ENCODE results near the gene CEP170B.

The CEP170B gene

DNA sequence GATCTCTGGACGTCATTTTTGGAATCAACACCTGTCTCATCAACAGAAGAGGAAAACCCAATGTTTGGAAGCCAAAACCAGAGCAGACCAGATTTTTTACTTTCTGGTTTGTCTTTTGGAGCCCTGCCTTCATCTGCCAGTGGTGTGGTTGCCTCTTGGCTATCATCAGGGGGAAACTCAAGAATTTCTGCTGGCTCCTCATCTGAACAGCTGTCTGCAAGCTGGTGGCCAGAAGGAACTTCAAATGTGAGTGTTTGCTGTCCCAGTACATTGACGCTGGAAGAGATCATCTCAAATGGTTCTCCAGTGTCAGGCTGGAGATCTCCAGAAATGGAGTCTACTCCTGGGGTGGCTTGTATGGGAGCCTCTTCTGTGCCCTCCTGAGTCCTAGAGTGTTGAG, 73.4 kb downstream of the CEP170B start:
- no peak for TF ChIP-seq YY1 (IDR thresholded peaks at IDR 0.05; ENCODE audit: low read depth)
- TF ChIP-seq, protein P1, sequence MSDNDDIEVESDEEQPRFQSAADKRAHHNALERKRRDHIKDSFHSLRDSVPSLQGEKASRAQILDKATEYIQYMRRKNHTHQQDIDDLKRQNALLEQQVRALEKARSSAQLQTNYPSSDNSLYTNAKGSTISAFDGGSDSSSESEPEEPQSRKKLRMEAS (IDR thresholded peaks at IDR 0.05), result no peak
- TF ChIP-seq, protein P2, sequence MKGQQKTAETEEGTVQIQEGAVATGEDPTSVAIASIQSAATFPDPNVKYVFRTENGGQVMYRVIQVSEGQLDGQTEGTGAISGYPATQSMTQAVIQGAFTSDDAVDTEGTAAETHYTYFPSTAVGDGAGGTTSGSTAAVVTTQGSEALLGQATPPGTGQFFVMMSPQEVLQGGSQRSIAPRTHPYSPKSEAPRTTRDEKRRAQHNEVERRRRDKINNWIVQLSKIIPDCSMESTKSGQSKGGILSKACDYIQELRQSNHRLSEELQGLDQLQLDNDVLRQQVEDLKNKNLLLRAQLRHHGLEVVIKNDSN (IDR thresholded peaks at IDR 0.05), result no peak
- no peak for TF ChIP-seq EGR1 (IDR thresholded peaks at IDR 0.05)
- TF ChIP-seq RAD21 (IDR thresholded peaks at IDR 0.05; ENCODE audit: low read depth), result no peak
- TF ChIP-seq CEBPB (IDR thresholded peaks at IDR 0.05), result no peak
- no peak for TF ChIP-seq TCF12 (IDR thresholded peaks at IDR 0.05; ENCODE audit: low read depth)
- TF ChIP-seq CREB1 (IDR thresholded peaks at IDR 0.05; ENCODE audit: low read depth), result no peak
- no peak for TF ChIP-seq FOXM1 (IDR thresholded peaks at IDR 0.05; ENCODE audit: borderline replicate concordance, low read depth)
- no peak for TF ChIP-seq NFIC (IDR thresholded peaks at IDR 0.05)
- no peak for TF ChIP-seq TAF1 (IDR thresholded peaks at IDR 0.05; ENCODE audit: low read depth)

DNA sequence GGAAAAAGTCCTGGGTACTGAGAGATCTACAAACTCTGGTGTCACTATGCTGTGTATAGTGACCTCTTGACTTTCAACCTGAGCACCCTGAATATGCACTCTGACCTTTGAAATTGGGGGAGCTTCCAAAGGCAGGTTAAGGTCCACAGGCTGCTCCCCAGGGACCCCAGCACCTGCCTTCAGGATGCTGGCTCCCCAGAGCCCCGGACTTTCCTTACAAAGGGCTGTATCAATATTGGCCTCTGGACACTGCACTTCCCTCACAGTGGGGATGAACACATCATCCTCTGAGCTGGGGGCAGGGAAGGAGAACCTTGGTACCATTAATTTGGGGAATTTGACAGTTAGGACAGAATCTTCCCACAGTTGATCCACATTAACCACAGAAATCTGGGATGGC, 73.9 kb downstream of the CEP170B start:
- no peak for TF ChIP-seq TCF12 (IDR thresholded peaks at IDR 0.05; ENCODE audit: low read depth)
- no peak for TF ChIP-seq TEAD4 (IDR thresholded peaks at IDR 0.05)
- no peak for TF ChIP-seq FOXM1 (IDR thresholded peaks at IDR 0.05; ENCODE audit: borderline replicate concordance, low read depth)
- TF ChIP-seq NFIC (IDR thresholded peaks at IDR 0.05), result no peak
- no peak for TF ChIP-seq TAF1 (IDR thresholded peaks at IDR 0.05; ENCODE audit: low read depth)
- TF ChIP-seq CEBPB (IDR thresholded peaks at IDR 0.05), result no peak
- TF ChIP-seq, protein P3, sequence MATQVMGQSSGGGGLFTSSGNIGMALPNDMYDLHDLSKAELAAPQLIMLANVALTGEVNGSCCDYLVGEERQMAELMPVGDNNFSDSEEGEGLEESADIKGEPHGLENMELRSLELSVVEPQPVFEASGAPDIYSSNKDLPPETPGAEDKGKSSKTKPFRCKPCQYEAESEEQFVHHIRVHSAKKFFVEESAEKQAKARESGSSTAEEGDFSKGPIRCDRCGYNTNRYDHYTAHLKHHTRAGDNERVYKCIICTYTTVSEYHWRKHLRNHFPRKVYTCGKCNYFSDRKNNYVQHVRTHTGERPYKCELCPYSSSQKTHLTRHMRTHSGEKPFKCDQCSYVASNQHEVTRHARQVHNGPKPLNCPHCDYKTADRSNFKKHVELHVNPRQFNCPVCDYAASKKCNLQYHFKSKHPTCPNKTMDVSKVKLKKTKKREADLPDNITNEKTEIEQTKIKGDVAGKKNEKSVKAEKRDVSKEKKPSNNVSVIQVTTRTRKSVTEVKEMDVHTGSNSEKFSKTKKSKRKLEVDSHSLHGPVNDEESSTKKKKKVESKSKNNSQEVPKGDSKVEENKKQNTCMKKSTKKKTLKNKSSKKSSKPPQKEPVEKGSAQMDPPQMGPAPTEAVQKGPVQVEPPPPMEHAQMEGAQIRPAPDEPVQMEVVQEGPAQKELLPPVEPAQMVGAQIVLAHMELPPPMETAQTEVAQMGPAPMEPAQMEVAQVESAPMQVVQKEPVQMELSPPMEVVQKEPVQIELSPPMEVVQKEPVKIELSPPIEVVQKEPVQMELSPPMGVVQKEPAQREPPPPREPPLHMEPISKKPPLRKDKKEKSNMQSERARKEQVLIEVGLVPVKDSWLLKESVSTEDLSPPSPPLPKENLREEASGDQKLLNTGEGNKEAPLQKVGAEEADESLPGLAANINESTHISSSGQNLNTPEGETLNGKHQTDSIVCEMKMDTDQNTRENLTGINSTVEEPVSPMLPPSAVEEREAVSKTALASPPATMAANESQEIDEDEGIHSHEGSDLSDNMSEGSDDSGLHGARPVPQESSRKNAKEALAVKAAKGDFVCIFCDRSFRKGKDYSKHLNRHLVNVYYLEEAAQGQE (IDR thresholded peaks at IDR 0.05; ENCODE audit: low read depth), result no peak
- TF ChIP-seq, protein P1 (IDR thresholded peaks at IDR 0.05), result no peak
- TF ChIP-seq ZBTB7A (IDR thresholded peaks at IDR 0.05; ENCODE audit: low read depth), result no peak
- TF ChIP-seq RAD21 (IDR thresholded peaks at IDR 0.05; ENCODE audit: low read depth), result no peak
- no peak for TF ChIP-seq CREB1 (IDR thresholded peaks at IDR 0.05; ENCODE audit: low read depth)

DNA sequence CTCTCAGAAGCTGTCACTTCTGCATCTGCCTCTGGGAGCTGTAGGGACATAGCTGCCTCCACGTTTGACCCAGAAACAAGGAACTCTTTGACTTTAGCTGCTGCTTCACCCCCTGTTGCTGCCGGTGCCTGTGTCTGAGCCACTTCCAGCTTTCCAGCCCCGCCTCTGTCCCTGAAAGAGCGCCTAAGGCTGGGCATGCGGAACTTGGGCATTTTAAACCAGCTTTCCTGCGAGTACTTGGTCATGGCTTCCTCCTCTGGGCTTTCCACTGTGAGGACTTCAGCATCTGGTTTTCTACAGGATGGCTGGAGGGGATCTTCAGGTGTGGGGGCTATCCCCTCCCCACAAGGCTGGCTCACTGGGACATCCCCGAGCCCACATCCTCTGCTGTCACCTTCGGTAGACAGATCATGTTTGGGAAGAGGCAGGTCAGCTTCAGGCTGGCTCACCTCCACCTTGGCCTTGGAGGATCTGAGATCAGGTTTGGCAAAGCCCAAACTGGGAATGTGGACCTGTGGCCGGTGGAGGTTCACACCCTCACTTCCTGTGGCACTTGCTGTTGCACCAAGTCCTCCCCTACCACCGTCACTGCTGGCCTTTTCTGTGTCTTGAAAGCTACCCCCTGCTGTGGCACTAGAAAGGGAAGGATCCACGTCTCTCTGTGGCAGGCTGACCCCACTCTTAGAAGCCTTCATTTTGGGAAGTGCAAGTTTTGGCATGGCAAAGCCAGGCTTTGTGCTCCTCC, 74.8 kb downstream of the CEP170B start:
- TF ChIP-seq EP300 (IDR thresholded peaks at IDR 0.05; ENCODE audit: borderline replicate concordance) (no peak), TEAD4 (IDR thresholded peaks at IDR 0.05) (no peak), TAF1 (IDR thresholded peaks at IDR 0.05; ENCODE audit: low read depth) (no peak), RAD21 (IDR thresholded peaks at IDR 0.05; ENCODE audit: low read depth) (no peak), TCF12 (IDR thresholded peaks at IDR 0.05; ENCODE audit: low read depth) (no peak), YY1 (IDR thresholded peaks at IDR 0.05; ENCODE audit: low read depth) (no peak), NFIC (IDR thresholded peaks at IDR 0.05) (no peak), CEBPB (IDR thresholded peaks at IDR 0.05) (no peak)
- TF ChIP-seq, protein P2 (IDR thresholded peaks at IDR 0.05), result no peak
- TF ChIP-seq, protein P1 (IDR thresholded peaks at IDR 0.05), result no peak

DNA sequence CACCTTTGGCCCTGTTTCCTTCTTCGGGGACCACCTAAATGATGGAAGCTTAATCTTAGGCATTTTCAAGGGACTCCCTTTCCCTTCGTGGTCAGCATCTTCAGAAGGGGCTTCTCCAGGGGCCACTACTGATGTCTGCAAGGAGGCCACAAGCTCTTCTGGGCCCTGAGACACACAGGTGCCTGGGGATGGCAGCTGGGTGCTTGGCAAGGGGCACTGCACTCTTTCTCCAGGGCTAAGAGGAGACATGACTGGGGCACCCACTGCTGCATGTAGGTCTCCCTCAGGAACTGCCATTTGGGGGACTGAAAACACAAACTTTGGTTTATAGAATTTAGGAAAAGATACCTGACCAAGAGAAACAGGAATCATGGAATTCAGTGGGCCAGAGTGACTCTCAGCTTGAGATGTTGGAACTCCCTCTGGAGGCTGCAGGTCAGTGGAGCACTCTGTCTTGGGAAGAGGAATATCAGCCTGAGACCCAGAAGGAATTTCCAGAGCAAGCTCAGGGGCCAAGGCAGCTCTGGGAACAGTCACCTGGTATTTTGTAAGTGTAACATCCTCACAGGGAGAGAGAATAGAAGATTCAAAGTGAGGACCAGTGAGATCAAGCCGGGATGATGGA, 75.6 kb downstream of the CEP170B start:
- TF ChIP-seq ZBTB7A (IDR thresholded peaks at IDR 0.05; ENCODE audit: low read depth) (no peak), CEBPB (IDR thresholded peaks at IDR 0.05) (no peak), RAD21 (IDR thresholded peaks at IDR 0.05; ENCODE audit: low read depth) (peak; percentile 39; the same call in 1 of the 2 replicates), EGR1 (IDR thresholded peaks at IDR 0.05) (no peak)

DNA sequence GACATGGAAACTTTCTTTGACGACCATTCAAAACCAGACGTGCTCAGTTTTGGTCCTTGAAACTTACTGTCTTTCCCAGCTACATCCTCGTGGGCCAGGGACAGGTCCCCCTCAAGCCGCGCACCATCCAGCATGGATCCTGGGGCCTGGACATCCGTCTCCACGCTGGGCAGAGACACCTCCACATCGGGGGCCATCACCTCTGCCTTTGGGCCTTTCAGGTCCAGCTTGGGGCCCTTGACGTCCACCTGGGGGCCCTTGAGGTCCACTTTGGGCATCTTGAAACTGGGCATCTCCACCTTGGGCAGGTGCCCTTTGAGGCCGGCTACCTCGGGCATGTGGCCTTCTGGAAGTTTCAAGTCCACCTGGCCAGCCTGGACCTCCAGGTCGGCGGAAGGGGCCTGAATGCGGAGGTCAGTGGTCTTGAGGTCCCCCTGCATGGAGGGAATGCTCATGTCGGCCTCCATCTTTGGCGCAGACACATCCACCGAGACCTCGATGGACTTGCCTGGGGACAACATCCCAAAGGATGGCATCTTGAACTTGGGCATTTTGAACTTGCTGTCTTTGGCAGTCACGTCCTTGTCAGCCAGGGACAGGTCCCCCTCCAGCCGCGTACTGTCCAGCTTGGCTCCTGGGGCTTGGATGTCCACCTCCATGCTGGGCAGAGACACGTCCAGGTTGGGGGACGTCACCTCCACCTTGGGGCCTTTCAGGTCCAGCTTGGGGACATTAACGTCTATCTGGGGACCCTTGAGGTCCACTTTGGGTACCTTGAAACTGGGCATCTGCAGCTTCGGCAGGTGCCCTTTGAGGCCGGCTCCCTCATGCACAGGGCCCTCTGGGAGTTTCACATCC, 76.7 kb downstream of the CEP170B start:
- TF ChIP-seq, protein P2 (IDR thresholded peaks at IDR 0.05), result no peak
- TF ChIP-seq ZBTB7A (IDR thresholded peaks at IDR 0.05; ENCODE audit: low read depth) (no peak), EP300 (IDR thresholded peaks at IDR 0.05; ENCODE audit: borderline replicate concordance) (no peak), FOXM1 (IDR thresholded peaks at IDR 0.05; ENCODE audit: borderline replicate concordance, low read depth) (no peak), TEAD4 (IDR thresholded peaks at IDR 0.05) (no peak), EGR1 (IDR thresholded peaks at IDR 0.05) (no peak), RAD21 (IDR thresholded peaks at IDR 0.05; ENCODE audit: low read depth) (no peak), CREB1 (IDR thresholded peaks at IDR 0.05; ENCODE audit: low read depth) (no peak), TCF12 (IDR thresholded peaks at IDR 0.05; ENCODE audit: low read depth) (no peak), YY1 (IDR thresholded peaks at IDR 0.05; ENCODE audit: low read depth) (no peak), NFIC (IDR thresholded peaks at IDR 0.05) (no peak), CEBPB (IDR thresholded peaks at IDR 0.05) (no peak), TAF1 (IDR thresholded peaks at IDR 0.05; ENCODE audit: low read depth) (no peak)
- TF ChIP-seq, protein P1 (IDR thresholded peaks at IDR 0.05), result no peak
- TF ChIP-seq, protein P3 (IDR thresholded peaks at IDR 0.05; ENCODE audit: low read depth), result no peak
